HEK293T (cell line): ENCODE data around the gene HSD17B7.

Experiments used
- ARNT ChIP-seq: fragments of 450-650 bp; IDR thresholded peaks from 2 replicates; pipeline ENCODE4 v1.6.1; 2017; ENCODE audit warnings: mild to moderate bottlenecking
- BHLHE40 ChIP-seq: fragments of 450-650 bp; IDR thresholded peaks from 2 replicates; pipeline ENCODE4 v1.6.1; 2016; ENCODE audit warnings: mild to moderate bottlenecking, moderate library complexity, borderline replicate concordance
- FOXA1 ChIP-seq: fragments of 450-650 bp; IDR thresholded peaks from 2 replicates; pipeline ENCODE4 v1.6.1; 2016; ENCODE audit warnings: mild to moderate bottlenecking
- FOXM1 ChIP-seq: fragments of 450-650 bp; IDR thresholded peaks from 2 replicates; pipeline ENCODE4 v1.6.1; 2017; ENCODE audit warnings: mild to moderate bottlenecking, borderline replicate concordance
- HDGF ChIP-seq: fragments of 450-650 bp; IDR thresholded peaks from 2 replicates; pipeline ENCODE4 v1.6.1; 2017; ENCODE audit warnings: antibody characterized with exemption, borderline replicate concordance
- LEF1 ChIP-seq: fragments of 450-650 bp; IDR thresholded peaks from 2 replicates; pipeline ENCODE4 v1.6.1; 2017; ENCODE audit warnings: mild to moderate bottlenecking, borderline replicate concordance
- NFRKB ChIP-seq: fragments of 450-650 bp; IDR thresholded peaks from 2 replicates; pipeline ENCODE4 v1.6.1; 2016; ENCODE audit warnings: mild to moderate bottlenecking, moderate library complexity
- PKNOX1 ChIP-seq: fragments of 450-650 bp; IDR thresholded peaks from 2 replicates; pipeline ENCODE4 v1.6.1; 2016
- SP1 ChIP-seq: fragments of 450-650 bp; IDR thresholded peaks from 2 replicates; pipeline ENCODE4 v1.6.1; 2017
- SUZ12 ChIP-seq: fragments of 450-650 bp; IDR thresholded peaks from 2 replicates; pipeline ENCODE4 v1.6.1; 2016; ENCODE audit warnings: mild to moderate bottlenecking
- TARDBP ChIP-seq: fragments of 450-650 bp; IDR thresholded peaks from 2 replicates; pipeline ENCODE4 v1.6.1; 2016
- ZNF384 ChIP-seq: fragments of 450-650 bp; IDR thresholded peaks from 2 replicates; pipeline ENCODE4 v1.6.1; 2016

- TF ChIP-seq BHLHE40, result no peak
- TF ChIP-seq ZNF384, result no peak
- no peak for TF ChIP-seq FOXM1
- no peak for TF ChIP-seq FOXA1
- TF ChIP-seq LEF1, result no peak
- TF ChIP-seq SUZ12, result no peak
- TF ChIP-seq PKNOX1, result no peak
- no peak for TF ChIP-seq SP1
- TF ChIP-seq ARNT, result no peak
- TF ChIP-seq TARDBP, result no peak
- no peak for TF ChIP-seq NFRKB
- TF ChIP-seq HDGF, result no peak
Measured at GRCh38 chr1:162849711-162850110, 59.2 kb downstream of the HSD17B7 start.
